Measurements from ENCODE around the gene ABLIM2. TPM values are rescaled to one million over a fixed set of nuclear protein-coding genes. Genes with fewer than 3 reads are reported as not detected.
A peak's percentile ranks its signal among the peaks of the same experiment; 100 is the strongest.

Gene ABLIM2
- total and polyA plus RNA-seq, 2 of the 13 experiments (the other 11 are each of a cell fraction or from before 2014, with no cell fraction given), result 0.20 to 0.37 TPM

DNA sequence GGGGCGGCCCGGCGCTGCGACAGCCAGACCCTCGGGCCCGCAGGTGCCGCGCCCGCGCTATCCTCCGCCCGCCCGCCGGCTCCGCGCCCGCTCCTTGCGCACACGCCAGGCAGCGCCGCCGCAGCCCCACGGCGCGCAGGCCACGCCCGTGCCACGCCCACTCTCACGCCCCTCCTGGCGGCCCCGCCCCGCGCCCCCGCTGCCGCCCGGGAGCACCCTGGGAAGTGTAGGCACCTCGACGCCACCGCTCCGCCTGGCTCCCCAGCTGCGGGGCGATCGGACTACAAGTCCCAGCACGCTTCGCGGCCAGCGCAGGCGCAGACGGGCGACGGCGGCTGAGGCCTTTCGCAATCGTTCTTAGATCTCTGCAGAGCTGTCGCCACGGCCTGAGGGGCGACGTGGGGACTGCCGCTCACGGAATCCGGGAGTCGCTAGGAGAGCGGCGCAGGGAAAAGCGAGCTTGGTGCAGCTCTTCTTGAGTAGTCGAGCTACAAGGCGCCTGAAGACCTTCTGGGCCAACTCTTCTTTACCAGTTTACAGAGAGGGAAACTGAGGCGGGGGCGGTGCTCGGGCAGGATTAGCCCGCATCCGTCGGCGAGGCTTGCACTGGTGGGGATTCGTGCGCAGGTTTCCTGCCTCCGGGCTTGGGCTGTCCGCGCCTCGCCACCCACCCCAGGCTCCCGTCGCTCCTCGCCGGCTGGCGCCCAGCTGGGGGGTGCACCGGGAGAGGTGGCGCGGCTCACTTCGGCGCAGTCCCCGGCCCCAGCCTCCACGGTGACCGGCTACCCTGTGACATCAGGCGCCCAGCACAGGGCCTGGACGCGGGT, at the start of gene ABLIM2 (continued):
- TF ChIP-seq ARID4A (CRISPR knock-in tag; IDR thresholded peaks at IDR 0.05; ENCODE audit: borderline replicate concordance), result peak; percentile 65; the same call in 1 of the 2 replicates
- no peak for TF ChIP-seq ZNF589 (CRISPR knock-in tag; conservative IDR thresholded peaks at IDR 0.05)
- TF ChIP-seq ZNF382 (CRISPR knock-in tag; IDR thresholded peaks at IDR 0.05; ENCODE audit: borderline replicate concordance), result no peak
- 0 out of 2 replicates have a peak, but pooled peaks have one; percentile 37 for TF ChIP-seq BRD4 (CRISPR knock-in tag; IDR thresholded peaks at IDR 0.05)
- TF ChIP-seq, protein P1, sequence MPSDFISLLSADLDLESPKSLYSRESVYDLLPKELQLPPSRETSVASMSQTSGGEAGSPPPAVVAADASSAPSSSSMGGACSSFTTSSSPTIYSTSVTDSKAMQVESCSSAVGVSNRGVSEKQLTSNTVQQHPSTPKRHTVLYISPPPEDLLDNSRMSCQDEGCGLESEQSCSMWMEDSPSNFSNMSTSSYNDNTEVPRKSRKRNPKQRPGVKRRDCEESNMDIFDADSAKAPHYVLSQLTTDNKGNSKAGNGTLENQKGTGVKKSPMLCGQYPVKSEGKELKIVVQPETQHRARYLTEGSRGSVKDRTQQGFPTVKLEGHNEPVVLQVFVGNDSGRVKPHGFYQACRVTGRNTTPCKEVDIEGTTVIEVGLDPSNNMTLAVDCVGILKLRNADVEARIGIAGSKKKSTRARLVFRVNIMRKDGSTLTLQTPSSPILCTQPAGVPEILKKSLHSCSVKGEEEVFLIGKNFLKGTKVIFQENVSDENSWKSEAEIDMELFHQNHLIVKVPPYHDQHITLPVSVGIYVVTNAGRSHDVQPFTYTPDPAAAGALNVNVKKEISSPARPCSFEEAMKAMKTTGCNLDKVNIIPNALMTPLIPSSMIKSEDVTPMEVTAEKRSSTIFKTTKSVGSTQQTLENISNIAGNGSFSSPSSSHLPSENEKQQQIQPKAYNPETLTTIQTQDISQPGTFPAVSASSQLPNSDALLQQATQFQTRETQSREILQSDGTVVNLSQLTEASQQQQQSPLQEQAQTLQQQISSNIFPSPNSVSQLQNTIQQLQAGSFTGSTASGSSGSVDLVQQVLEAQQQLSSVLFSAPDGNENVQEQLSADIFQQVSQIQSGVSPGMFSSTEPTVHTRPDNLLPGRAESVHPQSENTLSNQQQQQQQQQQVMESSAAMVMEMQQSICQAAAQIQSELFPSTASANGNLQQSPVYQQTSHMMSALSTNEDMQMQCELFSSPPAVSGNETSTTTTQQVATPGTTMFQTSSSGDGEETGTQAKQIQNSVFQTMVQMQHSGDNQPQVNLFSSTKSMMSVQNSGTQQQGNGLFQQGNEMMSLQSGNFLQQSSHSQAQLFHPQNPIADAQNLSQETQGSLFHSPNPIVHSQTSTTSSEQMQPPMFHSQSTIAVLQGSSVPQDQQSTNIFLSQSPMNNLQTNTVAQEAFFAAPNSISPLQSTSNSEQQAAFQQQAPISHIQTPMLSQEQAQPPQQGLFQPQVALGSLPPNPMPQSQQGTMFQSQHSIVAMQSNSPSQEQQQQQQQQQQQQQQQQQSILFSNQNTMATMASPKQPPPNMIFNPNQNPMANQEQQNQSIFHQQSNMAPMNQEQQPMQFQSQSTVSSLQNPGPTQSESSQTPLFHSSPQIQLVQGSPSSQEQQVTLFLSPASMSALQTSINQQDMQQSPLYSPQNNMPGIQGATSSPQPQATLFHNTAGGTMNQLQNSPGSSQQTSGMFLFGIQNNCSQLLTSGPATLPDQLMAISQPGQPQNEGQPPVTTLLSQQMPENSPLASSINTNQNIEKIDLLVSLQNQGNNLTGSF (CRISPR knock-in tag; IDR thresholded peaks at IDR 0.05), result no peak
- TF ChIP-seq GMEB2 (CRISPR knock-in tag; IDR thresholded peaks at IDR 0.05; ENCODE audit: low read depth), result no peak; the same call in 1 of the 2 replicates
- no peak for TF ChIP-seq ZNF10 (CRISPR knock-in tag; IDR thresholded peaks at IDR 0.05; ENCODE audit: borderline replicate concordance, low read depth)
- TF ChIP-seq, protein P2, sequence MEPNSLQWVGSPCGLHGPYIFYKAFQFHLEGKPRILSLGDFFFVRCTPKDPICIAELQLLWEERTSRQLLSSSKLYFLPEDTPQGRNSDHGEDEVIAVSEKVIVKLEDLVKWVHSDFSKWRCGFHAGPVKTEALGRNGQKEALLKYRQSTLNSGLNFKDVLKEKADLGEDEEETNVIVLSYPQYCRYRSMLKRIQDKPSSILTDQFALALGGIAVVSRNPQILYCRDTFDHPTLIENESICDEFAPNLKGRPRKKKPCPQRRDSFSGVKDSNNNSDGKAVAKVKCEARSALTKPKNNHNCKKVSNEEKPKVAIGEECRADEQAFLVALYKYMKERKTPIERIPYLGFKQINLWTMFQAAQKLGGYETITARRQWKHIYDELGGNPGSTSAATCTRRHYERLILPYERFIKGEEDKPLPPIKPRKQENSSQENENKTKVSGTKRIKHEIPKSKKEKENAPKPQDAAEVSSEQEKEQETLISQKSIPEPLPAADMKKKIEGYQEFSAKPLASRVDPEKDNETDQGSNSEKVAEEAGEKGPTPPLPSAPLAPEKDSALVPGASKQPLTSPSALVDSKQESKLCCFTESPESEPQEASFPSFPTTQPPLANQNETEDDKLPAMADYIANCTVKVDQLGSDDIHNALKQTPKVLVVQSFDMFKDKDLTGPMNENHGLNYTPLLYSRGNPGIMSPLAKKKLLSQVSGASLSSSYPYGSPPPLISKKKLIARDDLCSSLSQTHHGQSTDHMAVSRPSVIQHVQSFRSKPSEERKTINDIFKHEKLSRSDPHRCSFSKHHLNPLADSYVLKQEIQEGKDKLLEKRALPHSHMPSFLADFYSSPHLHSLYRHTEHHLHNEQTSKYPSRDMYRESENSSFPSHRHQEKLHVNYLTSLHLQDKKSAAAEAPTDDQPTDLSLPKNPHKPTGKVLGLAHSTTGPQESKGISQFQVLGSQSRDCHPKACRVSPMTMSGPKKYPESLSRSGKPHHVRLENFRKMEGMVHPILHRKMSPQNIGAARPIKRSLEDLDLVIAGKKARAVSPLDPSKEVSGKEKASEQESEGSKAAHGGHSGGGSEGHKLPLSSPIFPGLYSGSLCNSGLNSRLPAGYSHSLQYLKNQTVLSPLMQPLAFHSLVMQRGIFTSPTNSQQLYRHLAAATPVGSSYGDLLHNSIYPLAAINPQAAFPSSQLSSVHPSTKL (CRISPR knock-in tag; IDR thresholded peaks at IDR 0.05), result peak; percentile 49
- no peak for TF ChIP-seq ZFYVE20 (CRISPR knock-in tag; IDR thresholded peaks at IDR 0.05; ENCODE audit: borderline replicate concordance, low read depth)
- TF ChIP-seq, protein P3, sequence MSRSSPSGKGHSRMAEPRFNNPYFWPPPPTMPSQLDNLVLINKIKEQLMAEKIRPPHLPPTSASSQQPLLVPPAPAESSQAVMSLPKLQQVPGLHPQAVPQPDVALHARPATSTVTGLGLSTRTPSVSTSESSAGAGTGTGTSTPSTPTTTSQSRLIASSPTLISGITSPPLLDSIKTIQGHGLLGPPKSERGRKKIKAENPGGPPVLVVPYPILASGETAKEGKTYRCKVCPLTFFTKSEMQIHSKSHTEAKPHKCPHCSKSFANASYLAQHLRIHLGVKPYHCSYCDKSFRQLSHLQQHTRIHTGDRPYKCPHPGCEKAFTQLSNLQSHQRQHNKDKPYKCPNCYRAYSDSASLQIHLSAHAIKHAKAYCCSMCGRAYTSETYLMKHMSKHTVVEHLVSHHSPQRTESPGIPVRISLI (CRISPR knock-in tag; IDR thresholded peaks at IDR 0.05; ENCODE audit: borderline replicate concordance), result peak; percentile 35; the same call in 1 of the 2 replicates

All from HepG2 (cell line).